K562 (cell line): ENCODE results near the gene ANKRD44.

ENCODE experiments used
- BACH1 ChIP-seq: fragments of 200-800 bp; sonication (Bioruptor generic); IDR thresholded peaks from 2 replicates; pipeline ENCODE4 v1.6.1; 2016; ENCODE audit warnings: missing genetic modification characterization, missing compliant biosample characterization
- ELF1 ChIP-seq: fragments of 200-800 bp; sonication (Bioruptor generic); IDR thresholded peaks from 2 replicates; pipeline ENCODE4 v1.6.1; 2016; ENCODE audit warnings: missing genetic modification characterization, missing compliant biosample characterization
- LEF1 ChIP-seq: fragments of 450-650 bp; IDR thresholded peaks from 2 replicates; pipeline ENCODE4 v1.6.1; 2016; ENCODE audit warnings: mild to moderate bottlenecking
- SMARCB1 ChIP-seq: IDR thresholded peaks from 2 replicates; pipeline ENCODE4 v1.6.1; 2011; ENCODE audit warnings: improper control_type of control experiment, low read depth; ENCODE audit not compliant: insufficient read length
- SMC3 ChIP-seq: conservative IDR thresholded peaks from 2 replicates; pipeline ENCODE4 v1.6.1; 2011; ENCODE audit warnings: low read depth, low read length, improper control_type of control experiment; ENCODE audit not compliant: insufficient read depth
- TF ChIP-seq, protein P1 (sequence below): IDR thresholded peaks from 2 replicates; pipeline ENCODE4 v1.6.1; 2016; ENCODE audit warnings: missing genetic modification characterization, missing compliant biosample characterization
- TF ChIP-seq, protein P2 (sequence below), 3 experiments: IDR thresholded peaks in 2 of 3; conservative IDR thresholded peaks in 1 of 3; 2 replicates each; pipeline ENCODE4 v1.5.1; 2011 to 2012; ENCODE audit warnings: low read length in 3 of 3, mild to moderate bottlenecking in 3 of 3, control low read depth in 2 of 3, improper control_type of control experiment in 1 of 3, inconsistent platforms in 1 of 3, low read depth in 1 of 3, mixed read lengths in 1 of 3, moderate library complexity in 1 of 3; ENCODE audit not compliant: insufficient read depth in 2 of 3

DNA sequence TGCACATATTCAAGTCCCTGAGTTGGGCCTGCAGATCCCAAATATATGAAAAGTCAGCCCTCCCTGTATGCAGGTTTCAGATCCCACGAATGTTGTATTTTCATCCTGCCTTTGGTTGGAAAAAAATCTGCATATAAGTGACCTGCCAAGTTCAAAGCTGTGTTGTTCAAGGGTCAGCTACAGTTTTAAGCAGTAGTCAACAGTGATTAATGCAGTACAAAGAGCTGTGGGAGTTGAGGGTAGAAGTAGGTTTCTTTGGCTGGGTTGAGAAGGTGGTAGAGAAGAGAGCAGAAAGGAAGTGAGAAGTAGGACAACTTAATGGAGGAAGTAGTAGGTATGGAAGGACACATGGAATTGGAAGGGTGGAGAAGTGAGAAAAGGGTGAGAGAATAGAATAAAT lies 127.9 kb downstream of the ANKRD44 start:
- TF ChIP-seq, protein P1, sequence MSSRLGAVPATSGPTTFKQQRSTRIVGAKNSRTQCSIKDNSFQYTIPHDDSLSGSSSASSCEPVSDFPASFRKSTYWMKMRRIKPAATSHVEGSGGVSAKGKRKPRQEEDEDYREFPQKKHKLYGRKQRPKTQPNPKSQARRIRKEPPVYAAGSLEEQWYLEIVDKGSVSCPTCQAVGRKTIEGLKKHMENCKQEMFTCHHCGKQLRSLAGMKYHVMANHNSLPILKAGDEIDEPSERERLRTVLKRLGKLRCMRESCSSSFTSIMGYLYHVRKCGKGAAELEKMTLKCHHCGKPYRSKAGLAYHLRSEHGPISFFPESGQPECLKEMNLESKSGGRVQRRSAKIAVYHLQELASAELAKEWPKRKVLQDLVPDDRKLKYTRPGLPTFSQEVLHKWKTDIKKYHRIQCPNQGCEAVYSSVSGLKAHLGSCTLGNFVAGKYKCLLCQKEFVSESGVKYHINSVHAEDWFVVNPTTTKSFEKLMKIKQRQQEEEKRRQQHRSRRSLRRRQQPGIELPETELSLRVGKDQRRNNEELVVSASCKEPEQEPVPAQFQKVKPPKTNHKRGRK (tag), result no peak
- TF ChIP-seq BACH1 (tag), result no peak
- no peak for TF ChIP-seq SMC3
- TF ChIP-seq SMARCB1, result no peak
- no peak for TF ChIP-seq ELF1
- TF ChIP-seq LEF1, result no peak
- TF ChIP-seq, protein P2, sequence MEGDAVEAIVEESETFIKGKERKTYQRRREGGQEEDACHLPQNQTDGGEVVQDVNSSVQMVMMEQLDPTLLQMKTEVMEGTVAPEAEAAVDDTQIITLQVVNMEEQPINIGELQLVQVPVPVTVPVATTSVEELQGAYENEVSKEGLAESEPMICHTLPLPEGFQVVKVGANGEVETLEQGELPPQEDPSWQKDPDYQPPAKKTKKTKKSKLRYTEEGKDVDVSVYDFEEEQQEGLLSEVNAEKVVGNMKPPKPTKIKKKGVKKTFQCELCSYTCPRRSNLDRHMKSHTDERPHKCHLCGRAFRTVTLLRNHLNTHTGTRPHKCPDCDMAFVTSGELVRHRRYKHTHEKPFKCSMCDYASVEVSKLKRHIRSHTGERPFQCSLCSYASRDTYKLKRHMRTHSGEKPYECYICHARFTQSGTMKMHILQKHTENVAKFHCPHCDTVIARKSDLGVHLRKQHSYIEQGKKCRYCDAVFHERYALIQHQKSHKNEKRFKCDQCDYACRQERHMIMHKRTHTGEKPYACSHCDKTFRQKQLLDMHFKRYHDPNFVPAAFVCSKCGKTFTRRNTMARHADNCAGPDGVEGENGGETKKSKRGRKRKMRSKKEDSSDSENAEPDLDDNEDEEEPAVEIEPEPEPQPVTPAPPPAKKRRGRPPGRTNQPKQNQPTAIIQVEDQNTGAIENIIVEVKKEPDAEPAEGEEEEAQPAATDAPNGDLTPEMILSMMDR (IDR thresholded peaks at IDR 0.05 in 2 of 3, conservative IDR thresholded peaks at IDR 0.05 in 1 of 3; ENCODE audit: insufficient read depth in 2 of 3, low read depth in 1 of 3, low read length in 3 of 3), result no peak
